ENCODE results near the gene C2CD5. TPM values are rescaled to one million over a fixed set of nuclear protein-coding genes. Genes with fewer than 3 reads are reported as not detected.
"Not testable (repeated sequence)": the region's sequence is repeated elsewhere in the genome, so short reads cannot be mapped to it uniquely, and the experiment has no call there.

Gene C2CD5
- total RNA-seq, 1 donor from 2014 or later: 34.7 TPM

GRCh38 chr12:22491034-22491433, 53.3 kb downstream of the C2CD5 start:
- DNase-seq (ENCODE audit: low spot score in 2 of 2): no peak
- Histone ChIP-seq H3K27me3 (no peaks in the 10 kb centered on the region), H3K9me3 (no peaks in the 10 kb centered on the region), H3K4me1 (no peaks in the 10 kb centered on the region), H3K36me3 (peaks cover 24 to 36% of the 10 kb centered on the region in 2 donors), H3K4me3 (no peak overlapping the region), H3K27ac (no peak overlapping the region)
- no peak for TF ChIP-seq CTCF (IDR thresholded peaks at IDR 0.05)
- intact Hi-C loops (cut with DNase I): no loop called here

- DNase-seq (ENCODE audit: low spot score in 2 of 2): no peak
- Histone ChIP-seq H3K27me3 (no peaks in the 10 kb centered on the region), H3K4me1 (no peaks in the 10 kb centered on the region), H3K9me3 (no peaks in the 10 kb centered on the region), H3K27ac (no peak overlapping the region), H3K4me3 (no peak overlapping the region), H3K36me3 (peaks cover 29 to 47% of the 10 kb centered on the region in 2 donors)
- no peak for TF ChIP-seq CTCF (IDR thresholded peaks at IDR 0.05)
- intact Hi-C loops (cut with DNase I): no loop called here
These were observed 55.9 kb downstream of the C2CD5 start for GRCh38 chr12:22488478-22488877.

- H3K4me1 ChIP-seq; DNase-seq (ENCODE audit: low spot score in 2 of 2); H3K9me3 ChIP-seq; H3K27me3 ChIP-seq; H3K27ac ChIP-seq; intact Hi-C loops (cut with DNase I); H3K4me3 ChIP-seq: not testable (repeated sequence)
- H3K36me3 ChIP-seq: peaks cover 30 to 46% of the 10 kb centered on the region in 2 donors
These were observed 56.7 kb downstream of the C2CD5 start for GRCh38 chr12:22487683-22488082.

GRCh38 chr12:22481547-22482104, 62.7 kb downstream of the C2CD5 start:
- no peaks in the 10 kb centered on the region for H3K9me3 ChIP-seq
- DNase-seq (ENCODE audit: low spot score in 2 of 2): no peak
- intact Hi-C loops (cut with DNase I): no loop called here
- H3K4me3 ChIP-seq: no peak overlapping the region
- no peak overlapping the region for H3K27ac ChIP-seq
- H3K4me1 ChIP-seq: no peaks in the 10 kb centered on the region
- TF ChIP-seq CTCF (IDR thresholded peaks at IDR 0.05): no peak
- H3K27me3 ChIP-seq: no peaks in the 10 kb centered on the region
- H3K36me3 ChIP-seq: peaks cover 10 to 43% of the 10 kb centered on the region in 2 donors

- H3K4me3 ChIP-seq; H3K4me1 ChIP-seq; H3K27ac ChIP-seq; intact Hi-C loops (cut with DNase I); H3K27me3 ChIP-seq; H3K9me3 ChIP-seq; DNase-seq (ENCODE audit: low spot score in 2 of 2): not testable (repeated sequence)
- peaks cover 10 to 43% of the 10 kb centered on the region in 2 donors for H3K36me3 ChIP-seq
These were observed 63.5 kb downstream of the C2CD5 start for GRCh38 chr12:22480814-22481213.

GRCh38 chr12:22480016-22480415, 64.3 kb downstream of the C2CD5 start:
- Histone ChIP-seq H3K27ac (no peak overlapping the region), H3K4me3 (no peak overlapping the region)
- no peak for TF ChIP-seq CTCF (IDR thresholded peaks at IDR 0.05)

GRCh38 chr12:22477894-22478287, 66.5 kb downstream of the C2CD5 start:
- no peak for TF ChIP-seq CTCF (IDR thresholded peaks at IDR 0.05)
- DNase-seq (ENCODE audit: low spot score in 2 of 2): no peak

More at GRCh38 chr12:22480016-22480415, 64.3 kb downstream of the C2CD5 start:
- DNase-seq (ENCODE audit: low spot score in 2 of 2): no peak
- Histone ChIP-seq H3K9me3 (no peaks in the 10 kb centered on the region), H3K27me3 (no peaks in the 10 kb centered on the region), H3K36me3 (peaks cover 10 to 43% of the 10 kb centered on the region in 2 donors), H3K4me1 (no peaks in the 10 kb centered on the region)
- intact Hi-C loops (cut with DNase I): no loop called here

More at GRCh38 chr12:22477894-22478287, 66.5 kb downstream of the C2CD5 start:
- H3K4me3 ChIP-seq: no peak overlapping the region
- no peaks in the 10 kb centered on the region for H3K9me3 ChIP-seq
- no peaks in the 10 kb centered on the region for H3K27me3 ChIP-seq
- H3K36me3 ChIP-seq: peaks cover 4 to 29% of the 10 kb centered on the region in 2 donors
- no peaks in the 10 kb centered on the region for H3K4me1 ChIP-seq
- H3K27ac ChIP-seq: peak overlapping the region in 1 of 2 donors; percentile 16
- intact Hi-C loops (cut with DNase I): no loop called here

All from ascending aorta (tissue), 2 donors.